HL-60/S4 (cell line): ENCODE data around the gene CCDC33.

Experiments
- in situ Hi-C: fragments of 300-500 bp; cut with MboI; formaldehyde crosslinking; loops from 2 replicates; pipeline ENCODE4 v1.14.3; 2022; ENCODE audit warnings: low sequenced_read_pairs

The CCDC33 gene

DNA sequence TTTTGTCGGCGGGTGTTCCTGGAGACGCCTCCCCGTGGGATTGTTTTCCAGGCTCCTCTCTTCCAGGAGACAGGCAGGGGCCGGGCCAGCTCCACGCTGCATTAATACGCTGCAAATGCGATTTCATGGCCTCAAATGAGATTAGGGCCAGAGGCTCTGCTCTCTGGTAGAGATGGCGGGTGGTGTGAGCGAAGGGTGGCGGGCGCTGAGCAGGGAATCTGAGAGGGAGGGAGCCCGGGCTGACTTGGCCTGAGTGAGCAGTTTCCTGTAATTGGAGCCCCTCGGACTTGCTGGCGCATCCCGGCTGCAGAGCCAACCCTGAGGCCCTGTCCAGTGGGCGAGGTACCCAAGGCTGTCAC lies 7.4 kb upstream of the CCDC33 start:
- in situ Hi-C loops = no loop called here

DNA sequence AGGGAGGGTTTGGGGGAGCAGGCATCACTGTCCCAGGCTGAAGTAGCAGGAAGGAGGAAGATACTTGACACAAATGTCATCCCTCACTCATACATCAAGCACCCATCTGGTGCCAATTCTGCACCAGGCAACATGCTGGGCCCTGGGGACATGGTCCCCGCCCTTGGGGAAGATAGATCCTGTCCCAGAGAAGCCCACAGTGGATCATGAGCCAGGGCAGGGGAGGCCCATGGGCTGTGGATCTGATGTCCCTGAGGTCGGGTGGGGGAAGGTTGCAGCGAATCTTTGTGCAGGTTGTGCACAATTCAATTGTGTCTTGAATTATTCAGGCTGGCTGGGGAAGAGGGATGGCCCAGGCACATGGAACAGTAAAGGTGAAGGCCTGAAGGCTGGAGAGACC lies 6.4 kb upstream of the CCDC33 start:
- in situ Hi-C loops = no loop called here

DNA sequence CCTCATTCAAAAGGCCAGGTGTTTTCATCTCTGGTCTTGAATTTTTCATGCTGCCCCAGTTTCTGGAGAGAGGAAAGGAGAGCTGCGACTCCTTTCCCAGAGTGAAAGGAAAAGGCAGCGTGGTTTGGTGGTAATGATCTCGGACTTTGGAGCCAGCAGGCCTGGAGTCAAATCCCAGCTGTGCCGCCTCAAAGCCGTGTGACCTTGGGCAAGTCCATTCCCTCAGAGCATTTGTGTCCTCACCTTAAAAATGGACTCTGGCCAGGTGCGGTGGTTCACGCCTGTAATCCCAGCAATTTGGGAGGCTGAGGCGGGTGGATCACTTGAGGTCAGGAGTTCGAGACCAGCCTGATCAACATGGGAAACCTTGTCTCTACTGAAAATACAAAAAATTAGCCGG lies 4.7 kb upstream of the CCDC33 start:
- in situ Hi-C loops = no loop called here

DNA sequence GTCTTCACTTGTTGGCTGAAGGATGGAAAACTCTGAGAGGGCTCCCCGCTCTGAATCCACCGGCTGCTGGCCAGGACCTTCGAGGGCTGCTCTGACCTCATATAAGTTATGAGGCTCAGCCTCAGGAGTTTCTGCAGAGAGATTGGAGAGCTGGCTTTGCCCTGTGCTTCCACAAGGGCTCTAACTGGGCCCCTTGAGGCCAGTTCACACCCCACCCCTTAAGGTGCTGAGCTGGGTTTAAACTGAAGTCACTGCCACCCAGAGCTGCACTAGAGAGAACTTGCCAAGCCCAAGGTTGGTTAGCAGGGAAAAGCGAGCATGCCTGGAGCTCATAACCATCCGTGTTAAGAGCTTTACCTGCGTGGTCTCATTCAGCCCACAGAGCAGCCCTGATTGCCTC lies 2.8 kb upstream of the CCDC33 start:
- in situ Hi-C loops = no loop called here

DNA sequence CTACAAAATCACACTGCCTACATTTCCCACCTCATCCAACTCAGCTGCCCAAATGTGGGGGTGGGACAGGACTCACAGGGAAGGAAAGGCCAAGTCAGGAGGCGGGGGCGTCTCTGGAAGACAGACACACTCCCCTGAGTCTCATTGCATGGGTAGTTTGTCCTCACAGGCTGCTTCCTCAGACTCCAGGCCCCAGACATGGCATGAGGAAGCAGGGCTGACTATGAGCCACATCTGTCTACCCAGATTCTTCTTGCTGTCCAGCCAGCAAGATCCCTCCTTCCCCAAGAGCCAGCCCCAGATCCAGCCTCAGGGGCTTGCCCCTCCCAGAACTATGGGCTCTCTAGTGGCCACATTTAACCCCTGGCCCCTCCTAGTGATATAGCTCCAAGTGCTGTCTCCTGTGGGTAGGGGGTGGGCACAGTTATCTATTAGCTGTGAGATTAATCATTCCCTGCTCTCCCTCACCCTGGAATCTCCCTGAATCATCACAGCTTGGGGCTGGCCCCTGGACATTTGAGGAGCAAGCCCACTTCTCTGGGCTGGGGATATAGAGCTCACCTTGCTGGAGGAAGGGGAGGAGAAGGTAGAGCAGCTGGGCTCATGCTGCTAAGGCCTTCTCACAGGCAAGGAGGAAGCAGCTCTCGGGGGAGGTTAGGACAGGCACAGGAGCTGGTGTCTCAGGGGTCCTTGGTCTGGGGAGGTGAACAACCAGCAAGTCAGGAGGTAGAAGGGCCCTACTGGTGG lies 2.1 kb upstream of the CCDC33 start:
- in situ Hi-C loops = no loop called here

DNA sequence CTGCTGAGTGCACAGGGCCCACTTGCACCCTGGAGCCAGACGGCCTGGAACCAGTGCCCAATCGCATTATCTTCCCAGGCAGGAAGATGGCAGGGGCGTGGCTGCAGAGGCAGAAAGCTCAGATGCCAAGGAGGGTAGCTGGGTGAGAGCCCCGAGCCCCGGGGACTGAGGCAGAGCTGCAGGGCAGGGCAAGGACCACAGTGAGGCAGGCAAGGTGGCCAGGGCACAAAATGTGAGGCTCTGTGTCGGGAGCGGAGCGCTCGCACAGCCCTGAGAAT lies 1.6 kb upstream of the CCDC33 start:
- in situ Hi-C loops = no loop called here

DNA sequence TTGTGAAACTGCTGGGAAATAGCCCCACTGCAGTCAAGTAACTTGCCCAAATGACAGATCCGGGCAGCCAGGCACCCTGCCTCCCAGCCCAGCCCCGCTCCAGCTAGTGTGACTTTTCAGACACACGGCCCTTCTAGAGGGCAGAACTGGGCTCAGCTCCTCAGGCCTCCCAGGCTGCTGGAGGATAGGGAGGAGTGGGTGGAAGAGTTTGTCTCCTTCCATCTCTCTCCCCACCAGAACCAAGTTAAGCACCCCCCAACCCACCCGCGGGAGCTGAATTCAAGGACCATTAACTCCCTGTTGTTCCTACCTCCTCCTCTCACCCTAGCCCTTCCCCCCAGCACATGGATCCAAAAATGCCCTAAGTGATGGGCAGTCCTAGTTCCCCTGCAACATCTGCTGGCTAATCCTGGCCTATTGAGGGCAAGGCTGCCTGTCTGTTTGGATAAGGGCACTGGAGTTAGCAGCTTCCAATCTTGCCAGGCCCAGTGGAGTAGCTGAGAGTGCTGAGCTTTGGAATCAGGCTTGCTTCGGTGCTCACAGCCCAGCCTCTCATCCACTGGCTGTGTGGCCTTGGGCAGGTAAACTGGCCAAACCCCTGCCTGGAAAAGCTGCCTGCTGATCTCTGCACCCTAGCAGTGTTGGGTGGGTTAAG lies 3.1 kb downstream of the CCDC33 start:
- in situ Hi-C loops = no loop called here

DNA sequence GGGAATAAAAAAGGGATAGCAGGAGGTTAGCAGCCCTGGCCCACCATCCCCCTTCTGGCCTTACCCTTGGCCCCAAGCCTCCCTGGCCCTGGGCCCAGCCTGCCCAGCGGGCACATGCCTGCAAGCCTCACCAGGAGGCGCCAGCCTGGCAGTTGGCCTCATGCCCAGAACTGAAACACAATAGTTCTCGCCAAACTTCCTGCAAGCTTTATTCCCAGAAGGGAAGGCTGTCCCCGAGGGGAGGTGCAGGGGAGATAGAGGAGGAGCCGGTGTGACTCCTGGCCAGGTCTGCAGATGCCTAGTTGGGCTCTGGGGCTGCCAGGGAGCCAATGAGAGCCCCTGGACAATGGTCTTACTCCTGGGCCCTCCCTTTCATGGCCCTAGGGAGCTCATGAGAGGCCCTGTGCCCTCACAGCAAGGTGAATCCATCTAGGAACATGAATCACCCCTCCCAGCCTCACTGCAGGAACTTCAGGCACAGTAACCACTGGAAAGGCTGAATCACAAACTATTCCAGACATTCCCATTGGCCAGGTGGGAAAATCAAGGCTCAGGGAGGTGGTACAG lies 4.0 kb downstream of the CCDC33 start:
- in situ Hi-C loops = no loop called here

DNA sequence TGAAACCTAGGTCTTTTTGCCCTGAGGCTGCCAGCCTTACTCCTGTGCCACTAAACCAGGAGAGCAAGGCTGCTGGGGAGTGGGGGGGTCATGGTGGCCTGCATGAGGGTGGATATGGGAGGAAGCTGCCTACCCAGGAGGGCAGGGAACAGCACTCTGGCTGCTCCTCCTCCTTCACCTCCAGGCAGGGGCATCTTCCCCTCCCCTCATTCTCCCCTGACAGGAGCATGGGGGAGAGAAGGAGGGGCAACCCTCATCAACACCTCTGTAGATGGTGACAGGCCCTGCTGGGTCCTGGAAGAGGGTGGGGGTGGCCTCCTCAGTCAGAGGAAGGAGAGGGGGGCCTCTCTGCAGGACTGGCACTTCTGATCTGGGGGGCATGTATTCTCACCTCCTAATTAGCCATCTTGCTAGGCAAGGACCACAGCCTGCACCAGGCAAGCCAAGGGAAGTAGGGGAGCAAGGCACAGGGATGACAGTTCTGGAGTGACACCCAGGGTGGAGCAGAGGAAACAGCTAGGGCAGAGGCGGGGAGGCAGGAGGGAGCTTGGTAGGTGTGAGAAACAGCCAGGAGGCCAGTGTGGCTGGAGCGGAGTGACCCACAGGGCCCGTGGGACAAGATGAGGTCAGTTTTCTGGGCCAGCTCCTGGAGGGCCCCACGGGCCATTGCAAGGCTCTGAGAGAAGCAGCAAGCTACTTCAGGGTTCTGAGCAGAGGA lies 4.9 kb downstream of the CCDC33 start:
- in situ Hi-C loops = no loop called here

DNA sequence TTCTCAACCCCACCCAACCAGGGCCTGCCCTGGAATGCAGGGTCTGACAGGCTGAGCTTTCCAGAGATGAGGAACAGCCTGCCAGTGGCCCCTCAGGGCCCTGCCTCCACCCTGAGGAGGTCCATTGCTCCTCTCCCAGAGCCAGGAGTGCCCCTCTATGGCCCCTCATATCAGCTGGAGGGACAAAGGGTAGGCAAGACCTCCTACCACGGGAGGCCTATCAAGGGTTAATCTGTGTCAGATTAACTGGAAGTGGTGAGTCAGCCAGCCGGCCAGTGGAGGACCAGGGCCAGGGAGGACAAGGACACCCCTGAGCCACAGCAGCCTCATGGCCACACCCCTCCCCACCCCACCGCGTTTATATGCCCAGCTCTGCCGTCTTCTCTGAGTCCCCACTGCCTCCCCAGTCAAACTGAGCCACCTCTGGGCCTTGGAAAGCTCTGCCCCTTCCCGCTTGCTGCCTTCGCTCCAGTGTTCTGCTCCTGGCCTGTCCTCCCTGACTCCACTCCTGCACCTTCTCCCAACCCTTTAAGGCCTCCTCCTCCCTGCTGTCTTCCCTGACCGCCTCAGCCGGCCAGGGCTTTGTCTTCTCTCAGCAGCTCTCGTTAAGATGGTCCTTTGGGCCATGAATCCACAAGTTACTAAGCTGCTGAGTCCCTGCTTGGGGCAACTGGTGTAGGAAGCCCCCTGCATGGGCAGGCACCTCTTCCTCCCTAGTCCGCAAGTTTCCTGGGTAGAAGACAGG lies 6.5 kb downstream of the CCDC33 start:
- in situ Hi-C loops = no loop called here

DNA sequence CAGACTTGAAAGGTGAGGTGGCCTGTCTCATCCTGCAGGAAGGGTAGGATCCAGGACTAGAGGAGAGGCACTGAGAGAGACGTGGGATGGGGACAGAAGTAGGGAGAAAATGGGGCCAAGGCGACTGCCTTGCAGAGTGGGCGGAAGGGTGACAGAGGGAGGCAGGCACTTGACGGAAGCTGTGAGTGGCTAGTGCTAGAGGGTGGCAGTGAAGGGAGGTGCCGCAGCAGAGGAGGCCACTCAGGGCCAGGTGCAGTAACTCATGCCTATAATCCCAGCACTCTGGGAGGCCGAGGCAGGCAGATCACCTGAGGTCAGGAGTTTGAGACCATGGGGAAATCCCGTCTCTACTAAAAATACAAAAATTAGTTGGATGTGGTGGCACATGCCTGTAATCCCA lies 7.3 kb downstream of the CCDC33 start:
- in situ Hi-C loops = no loop called here

DNA sequence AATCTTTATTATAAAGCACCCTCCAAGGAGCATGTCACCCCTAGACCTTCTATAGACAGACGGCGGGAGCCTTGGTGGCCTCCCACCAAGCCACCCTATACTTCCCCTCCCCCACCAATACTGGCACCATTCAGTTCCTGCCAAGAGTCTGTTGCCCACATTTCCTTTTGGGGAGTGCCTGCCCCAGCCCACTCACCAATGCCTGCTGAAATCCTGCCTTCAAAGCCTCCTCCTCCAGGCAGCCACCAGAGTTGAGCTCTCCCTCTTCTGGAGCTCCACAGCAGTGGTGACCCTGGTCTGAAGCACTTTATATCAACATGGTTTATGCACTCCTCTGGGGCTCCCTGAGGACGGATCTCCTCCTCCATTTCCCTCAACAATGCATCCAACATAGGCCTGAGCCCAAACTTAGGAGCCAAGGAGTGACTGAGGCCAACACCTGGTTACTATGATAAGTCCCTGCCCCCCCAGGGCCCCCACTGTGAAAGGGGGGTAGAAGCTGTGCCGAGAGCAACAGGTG lies 8.8 kb downstream of the CCDC33 start:
- in situ Hi-C loops = no loop called here

DNA sequence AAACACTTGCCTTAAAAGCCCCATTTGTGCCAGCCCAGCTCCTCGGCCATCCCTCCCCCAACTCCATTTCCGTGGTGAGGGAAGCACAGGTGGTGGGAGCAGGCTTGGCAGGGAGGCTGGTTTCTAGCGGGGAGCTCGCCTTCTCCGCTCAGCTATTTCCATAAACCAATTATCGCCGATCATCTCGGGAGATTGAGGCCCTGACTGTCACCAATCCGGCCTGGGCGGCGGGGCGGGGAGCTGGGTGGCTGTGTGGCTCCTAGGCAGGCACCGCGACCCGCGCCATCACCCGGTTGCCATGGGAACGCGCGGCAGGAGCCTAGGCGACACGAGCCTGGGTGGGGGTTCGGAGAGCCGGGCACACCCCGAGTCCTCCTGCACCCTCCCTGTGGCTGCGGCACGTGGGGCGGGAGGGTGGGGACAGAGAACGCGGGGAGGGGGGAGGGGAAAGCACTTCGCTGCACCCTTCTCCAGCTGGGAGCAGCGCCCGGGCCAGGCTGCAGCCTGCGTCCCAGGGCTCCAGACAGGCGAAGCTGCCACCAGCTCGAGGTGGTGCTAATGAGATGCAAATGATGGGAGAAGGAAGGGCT lies 9.3 kb downstream of the CCDC33 start:
- in situ Hi-C loops = no loop called here

DNA sequence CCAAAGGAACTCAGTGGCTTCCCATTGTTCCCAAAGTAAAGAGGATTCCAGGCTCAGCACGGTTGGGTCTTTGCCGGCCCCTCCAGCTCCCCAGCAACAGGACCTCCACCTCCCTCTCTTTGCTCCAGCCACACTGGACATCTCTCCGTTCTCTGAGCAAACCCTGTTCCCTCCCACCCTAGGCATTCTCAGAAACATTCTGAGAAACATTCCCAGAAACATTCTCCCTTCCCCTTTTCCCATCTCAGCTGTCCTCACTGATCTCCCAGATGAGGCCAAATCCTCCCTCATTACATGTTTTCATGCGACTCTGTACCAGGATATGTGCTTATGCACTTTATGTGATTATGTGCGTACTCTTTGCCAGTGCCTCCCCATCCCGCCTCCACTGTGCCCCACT lies 14.1 kb downstream of the CCDC33 start:
- in situ Hi-C loops = no loop called here

DNA sequence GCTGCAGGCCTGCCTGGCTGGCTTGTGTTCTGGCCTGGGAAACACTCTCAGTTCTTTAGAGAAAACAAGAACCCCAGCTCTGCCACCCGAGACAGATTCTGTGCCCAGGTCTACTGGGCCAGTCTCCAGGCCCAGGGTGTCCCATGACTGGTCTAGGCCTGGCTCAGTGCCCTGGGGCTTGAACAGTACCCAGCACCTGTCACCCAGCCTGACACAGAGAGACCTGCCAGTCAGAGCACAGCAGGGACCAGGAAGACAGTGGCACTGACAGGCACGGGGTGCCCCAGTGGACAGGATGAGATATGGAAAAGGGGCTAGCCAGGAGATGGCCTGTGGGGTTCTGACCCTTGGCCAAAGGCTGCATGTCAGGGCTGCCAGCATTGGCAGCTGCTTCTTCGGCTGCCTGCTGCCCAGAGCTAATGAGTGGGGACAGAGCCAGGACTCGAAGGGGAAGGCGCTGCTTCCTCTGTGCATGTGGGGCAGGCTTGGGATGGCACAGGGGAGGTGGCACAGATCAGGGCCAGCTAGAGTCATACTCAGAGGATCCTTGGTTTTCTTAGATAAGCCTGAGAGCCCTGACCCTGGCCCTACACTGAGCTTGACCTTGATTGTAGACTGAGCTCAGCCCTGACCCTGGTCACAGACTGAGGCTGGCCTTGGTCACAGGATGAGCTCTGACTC lies 15.1 kb downstream of the CCDC33 start:
- in situ Hi-C loops = no loop called here

DNA sequence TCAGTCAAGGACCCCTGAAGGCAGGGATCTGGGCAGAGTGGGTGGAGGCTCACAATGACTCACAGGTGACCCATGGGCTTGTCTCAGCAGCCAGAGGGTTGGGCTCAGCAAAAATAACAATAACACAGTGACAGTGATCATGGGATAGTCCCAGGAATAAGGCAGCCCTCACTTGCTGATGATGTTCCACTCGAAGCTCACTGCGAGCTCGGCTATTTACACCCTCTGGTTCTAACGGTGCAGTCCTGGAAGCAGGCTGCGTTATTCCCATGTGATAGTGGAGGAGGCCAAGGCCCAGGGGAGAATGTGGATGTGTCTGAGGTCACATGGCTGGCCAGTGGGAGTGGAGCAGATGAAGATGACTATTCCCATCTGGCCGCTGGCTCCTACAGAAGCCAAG lies 16.2 kb downstream of the CCDC33 start:
- in situ Hi-C loops = no loop called here

DNA sequence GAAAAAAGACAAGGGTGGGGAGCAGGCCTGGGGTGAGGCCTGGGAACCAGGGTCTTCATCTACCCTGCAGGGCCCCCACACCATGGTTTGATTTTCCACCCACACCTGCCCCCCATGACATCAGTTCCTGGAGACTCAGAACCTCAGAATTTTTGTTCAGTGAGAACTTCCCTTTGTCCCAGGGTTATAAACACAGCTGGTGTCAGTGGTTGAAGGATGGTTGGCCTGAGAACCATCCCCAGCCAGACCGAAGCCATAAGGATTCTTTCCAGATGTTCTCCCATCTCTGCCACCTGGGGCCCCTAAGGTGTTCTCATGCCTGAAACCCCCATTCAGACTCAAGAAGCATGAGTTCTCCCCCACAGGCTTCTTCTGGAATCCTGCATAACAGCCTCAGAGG lies 16.6 kb downstream of the CCDC33 start:
- in situ Hi-C loops = no loop called here

DNA sequence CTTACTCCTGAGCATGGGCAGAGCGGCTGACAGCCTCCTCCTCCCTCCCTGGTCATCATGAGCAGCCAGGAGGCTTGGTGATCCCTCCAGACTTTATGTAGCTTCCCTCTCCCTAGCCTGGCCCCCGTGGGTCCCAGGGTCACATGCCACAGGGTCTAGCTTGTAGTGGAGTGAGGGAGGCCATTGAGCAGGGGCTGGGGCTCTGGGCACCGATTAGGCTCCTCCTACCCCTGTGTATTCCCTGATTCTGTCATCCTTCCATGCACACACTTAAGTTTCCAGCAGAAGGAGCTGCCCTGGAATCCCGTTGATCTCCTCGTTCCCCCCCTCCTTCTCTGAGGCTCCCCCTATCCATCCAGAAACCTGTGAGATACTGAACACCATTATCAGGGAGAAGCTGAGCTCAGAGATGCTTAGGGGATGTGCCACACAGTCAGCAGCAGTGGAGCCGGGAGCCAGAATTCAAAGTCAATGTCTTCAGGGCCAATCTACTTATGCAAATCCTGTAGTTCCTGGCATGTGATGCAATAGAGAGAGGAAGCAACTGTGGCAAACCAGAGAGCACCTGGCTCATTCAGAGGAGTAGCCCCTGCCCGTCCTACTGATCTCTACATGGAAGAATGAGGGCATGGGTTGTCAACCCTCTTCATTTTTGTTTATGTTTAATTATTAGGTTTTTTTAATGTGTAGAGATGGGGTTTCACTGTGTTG lies 17.2 kb downstream of the CCDC33 start:
- in situ Hi-C loops = no loop called here

DNA sequence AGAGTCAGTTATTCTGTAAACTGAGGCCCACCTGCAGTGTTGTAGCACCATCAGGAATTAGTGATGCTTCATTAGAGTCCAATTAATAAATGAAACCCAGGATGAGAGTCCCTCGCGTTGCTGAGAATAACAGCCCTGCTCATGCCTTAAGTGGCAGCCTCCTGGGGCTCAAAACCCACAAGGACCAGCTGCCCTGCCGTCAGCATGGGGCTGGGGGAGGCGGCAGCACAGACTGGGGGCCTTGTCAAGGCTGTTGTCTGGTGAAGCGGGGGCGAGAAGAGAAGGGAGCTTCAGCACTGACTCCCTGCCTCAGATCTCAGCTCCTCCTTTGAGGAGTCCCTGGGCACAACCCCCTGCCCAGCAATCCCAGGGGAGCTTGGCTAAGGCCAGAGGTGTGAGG lies 21.0 kb downstream of the CCDC33 start:
- in situ Hi-C loops = no loop called here

DNA sequence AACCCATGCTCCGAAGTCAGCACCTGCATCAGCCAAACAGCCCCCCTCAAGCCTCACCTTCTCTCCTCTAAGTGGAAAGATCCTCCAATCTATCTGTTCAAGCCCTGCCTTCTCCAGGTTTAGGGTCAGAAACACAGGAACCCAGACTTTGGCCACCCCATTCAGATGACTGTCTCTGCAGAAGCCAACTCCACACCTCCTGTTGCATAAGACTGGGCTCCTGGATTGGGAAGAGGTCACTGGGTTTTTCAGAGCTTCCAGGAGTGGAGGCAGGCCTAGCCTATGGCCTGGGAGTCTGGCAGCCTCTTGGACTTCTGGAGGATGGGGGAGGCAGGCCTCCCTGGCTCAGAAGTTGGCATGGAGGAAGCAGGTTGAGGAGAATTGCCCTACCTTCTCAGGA lies 21.5 kb downstream of the CCDC33 start:
- in situ Hi-C loops = no loop called here
